GM10266 (cell line): Measurements from ENCODE around the gene TYW1B.
"Not testable (repeated sequence)": the region's sequence is repeated elsewhere in the genome, so short reads cannot be mapped to it uniquely, and the experiment has no call there.

ENCODE experiments used
- DNase-seq: peaks from one replicate; pipeline ENCODE4 v3.0.0; 2012; ENCODE audit errors: extremely low spot score
- CTCF ChIP-seq: IDR thresholded peaks from 2 replicates; pipeline ENCODE4 v1.5.1; 2012; ENCODE audit warnings: mild to moderate bottlenecking, low read depth; ENCODE audit not compliant: control insufficient read depth, insufficient read depth; ENCODE audit errors: missing control alignments

Gene TYW1B

GRCh38 chr7:72577107-72577506 is 250.9 kb downstream of the TYW1B start:
- no peak for TF ChIP-seq CTCF
- DNase-seq = no peak

- DNase-seq = not testable (repeated sequence)
Observed at GRCh38 chr7:72561988-72562387, 266.0 kb downstream of the TYW1B start.

- DNase-seq = not testable (repeated sequence)
Observed at GRCh38 chr7:72559546-72559945, 268.5 kb downstream of the TYW1B start.

GRCh38 chr7:72556733-72557132 is 271.3 kb downstream of the TYW1B start:
- DNase-seq = not testable (repeated sequence)

GRCh38 chr7:72555238-72555637 is 272.8 kb downstream of the TYW1B start:
- DNase-seq = not testable (repeated sequence)

- DNase-seq = not testable (repeated sequence)
Observed at GRCh38 chr7:72554401-72554800, 273.6 kb downstream of the TYW1B start.

GRCh38 chr7:72550454-72550853 is 277.5 kb downstream of the TYW1B start:
- DNase-seq = not testable (repeated sequence)

GRCh38 chr7:72546586-72547237 is 281.3 kb downstream of the TYW1B start:
- DNase-seq = not testable (repeated sequence)

- not testable (repeated sequence) for DNase-seq
Observed at GRCh38 chr7:72544531-72544930, 283.5 kb downstream of the TYW1B start.

GRCh38 chr7:72540923-72541322 is 287.1 kb downstream of the TYW1B start:
- no peak for DNase-seq
- TF ChIP-seq CTCF = no peak

- TF ChIP-seq CTCF = no peak
- no peak for DNase-seq
Observed at GRCh38 chr7:72540106-72540611, 287.8 kb downstream of the TYW1B start.

GRCh38 chr7:72539702-72540101 is 288.3 kb downstream of the TYW1B start:
- no peak for DNase-seq
- no peak for TF ChIP-seq CTCF
